ENCODE measurements around the gene ATP1A4. TPM values are rescaled to one million over a fixed set of nuclear protein-coding genes. Genes with fewer than 3 reads are reported as not detected.

Gene ATP1A4
- total and polyA plus RNA-seq, 2 donors from 2014 or later = 0.19 TPM; not detected in 1

DNA sequence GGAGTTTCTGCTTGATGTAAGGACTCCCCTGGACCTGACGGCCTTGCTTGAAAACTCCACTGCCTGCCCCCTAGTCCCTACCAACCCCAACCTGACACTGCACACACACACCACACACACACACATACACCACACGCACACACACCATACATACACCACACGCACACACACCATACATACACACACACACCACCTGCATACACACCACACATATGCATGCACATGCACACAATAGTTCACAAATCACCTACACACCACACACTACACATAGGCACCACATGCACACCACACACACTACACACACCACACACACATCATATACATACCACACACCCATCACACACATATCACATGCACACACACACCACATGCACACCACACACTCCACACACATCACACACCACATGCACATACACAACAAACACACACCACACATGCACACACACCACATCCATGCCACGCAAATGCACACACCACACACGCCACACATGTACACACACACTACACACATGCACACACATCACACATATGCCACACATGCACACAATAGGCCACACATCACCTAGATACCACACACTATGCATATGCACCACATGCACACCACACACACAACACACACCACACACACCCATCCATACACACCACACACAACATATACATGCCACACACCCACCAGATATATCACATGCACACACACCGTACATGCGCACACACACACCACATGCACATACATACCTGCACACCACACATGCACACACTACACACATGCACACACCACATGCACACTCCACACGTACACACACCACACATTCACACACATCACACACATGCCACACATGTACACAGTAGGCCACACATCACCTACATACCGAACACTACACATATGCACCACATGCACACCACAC is 42.7 kb downstream of the ATP1A4 start:
- DNase-seq = no peak
- Histone ChIP-seq H3K27ac (ENCODE audit: low read depth in 2 of 2, low read length in 2 of 2) (no peak overlapping the region), H3K4me3 (ENCODE audit: low read length in 3 of 3) (peak overlapping the region in 1 of 3 donors; percentile 35), H3K27me3 (ENCODE audit: control insufficient read depth, insufficient read depth, low read length) (peaks cover 4% of the 10 kb centered on the region), H3K9ac (ENCODE audit: low read length in 3 of 3) (peak overlapping the region in 1 of 3 donors; percentile 25), H3K36me3 (ENCODE audit: control insufficient read depth in 2 of 3, insufficient read depth in 3 of 3, low read length in 3 of 3) (no peaks in the 10 kb centered on the region), H3K9me3 (ENCODE audit: control insufficient read depth in 2 of 3, insufficient read depth in 1 of 3, low read length in 3 of 3) (peaks cover 0 to 4% (median 0%) of the 10 kb centered on the region in 3 donors), H3K4me1 (ENCODE audit: control insufficient read depth in 2 of 3, insufficient read depth in 2 of 3, low read depth in 1 of 3, low read length in 3 of 3) (peaks cover 2 to 5% (median 3%) of the 10 kb centered on the region in 3 donors)
- TF ChIP-seq, protein P1, sequence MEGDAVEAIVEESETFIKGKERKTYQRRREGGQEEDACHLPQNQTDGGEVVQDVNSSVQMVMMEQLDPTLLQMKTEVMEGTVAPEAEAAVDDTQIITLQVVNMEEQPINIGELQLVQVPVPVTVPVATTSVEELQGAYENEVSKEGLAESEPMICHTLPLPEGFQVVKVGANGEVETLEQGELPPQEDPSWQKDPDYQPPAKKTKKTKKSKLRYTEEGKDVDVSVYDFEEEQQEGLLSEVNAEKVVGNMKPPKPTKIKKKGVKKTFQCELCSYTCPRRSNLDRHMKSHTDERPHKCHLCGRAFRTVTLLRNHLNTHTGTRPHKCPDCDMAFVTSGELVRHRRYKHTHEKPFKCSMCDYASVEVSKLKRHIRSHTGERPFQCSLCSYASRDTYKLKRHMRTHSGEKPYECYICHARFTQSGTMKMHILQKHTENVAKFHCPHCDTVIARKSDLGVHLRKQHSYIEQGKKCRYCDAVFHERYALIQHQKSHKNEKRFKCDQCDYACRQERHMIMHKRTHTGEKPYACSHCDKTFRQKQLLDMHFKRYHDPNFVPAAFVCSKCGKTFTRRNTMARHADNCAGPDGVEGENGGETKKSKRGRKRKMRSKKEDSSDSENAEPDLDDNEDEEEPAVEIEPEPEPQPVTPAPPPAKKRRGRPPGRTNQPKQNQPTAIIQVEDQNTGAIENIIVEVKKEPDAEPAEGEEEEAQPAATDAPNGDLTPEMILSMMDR (IDR thresholded peaks at IDR 0.05; ENCODE audit: borderline replicate concordance, extremely low read depth, insufficient read depth) = no peak
- FAIRE-seq = no peak
- intact Hi-C loops (cut with DNase I) = loop anchor here (10.0 kb wide), 1 partner anchor 101 kb away; no protein-coding TSS in a partner anchor

DNA sequence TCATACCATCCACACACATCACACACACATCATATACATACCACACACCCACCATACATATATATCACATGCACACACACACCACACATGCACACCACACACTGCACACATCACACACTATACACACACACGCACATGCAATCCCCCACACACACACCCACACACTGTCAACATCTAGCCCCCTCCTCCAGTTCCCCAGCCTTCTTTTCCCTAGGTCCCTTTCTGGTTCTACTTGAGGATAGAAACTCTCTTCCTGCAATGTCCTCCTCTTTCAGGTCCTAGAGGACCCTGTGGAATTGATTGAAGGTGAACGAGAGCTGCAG is 43.3 kb downstream of the ATP1A4 start:
- TF ChIP-seq, protein P1 (IDR thresholded peaks at IDR 0.05; ENCODE audit: borderline replicate concordance, extremely low read depth, insufficient read depth) = no peak
- Histone ChIP-seq H3K27ac (ENCODE audit: low read depth in 2 of 2, low read length in 2 of 2) (no peak overlapping the region), H3K36me3 (ENCODE audit: control insufficient read depth in 2 of 3, insufficient read depth in 3 of 3, low read length in 3 of 3) (no peaks in the 10 kb centered on the region), H3K4me1 (ENCODE audit: control insufficient read depth in 2 of 3, insufficient read depth in 2 of 3, low read depth in 1 of 3, low read length in 3 of 3) (peaks cover 2 to 5% (median 3%) of the 10 kb centered on the region in 3 donors), H3K9me3 (ENCODE audit: control insufficient read depth in 2 of 3, insufficient read depth in 1 of 3, low read length in 3 of 3) (peaks cover 0 to 4% (median 0%) of the 10 kb centered on the region in 3 donors), H3K9ac (ENCODE audit: low read length in 3 of 3) (no peak overlapping the region), H3K27me3 (ENCODE audit: control insufficient read depth, insufficient read depth, low read length) (peaks cover 4% of the 10 kb centered on the region), H3K4me3 (ENCODE audit: low read length in 3 of 3) (no peak overlapping the region)
- DNase-seq (no peak), FAIRE-seq (no peak)
- intact Hi-C loops (cut with DNase I) = loop anchor here (10.0 kb wide), 1 partner anchor 100 kb away; no protein-coding TSS in a partner anchor

DNA sequence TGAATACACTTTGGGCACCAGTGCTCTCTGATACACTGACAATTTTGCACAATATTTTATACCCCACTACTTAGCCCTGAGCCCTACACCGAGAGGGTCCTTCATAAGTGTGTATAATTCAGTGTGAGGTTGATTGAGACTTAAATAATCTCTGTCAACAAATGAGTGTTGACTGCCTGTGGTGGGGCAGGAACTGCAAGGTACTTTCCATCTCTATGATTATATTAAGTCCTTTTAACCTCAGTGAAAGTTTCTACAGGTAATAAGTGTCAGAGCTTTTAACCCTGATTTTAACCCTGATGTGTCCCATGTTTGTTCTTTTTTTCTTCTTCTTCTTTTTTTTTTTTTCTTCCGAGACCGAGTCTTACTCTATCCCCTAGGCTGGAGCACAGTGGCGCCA is 44.7 kb downstream of the ATP1A4 start:
- TF ChIP-seq, protein P1 (IDR thresholded peaks at IDR 0.05; ENCODE audit: borderline replicate concordance, extremely low read depth, insufficient read depth) = no peak
- DNase-seq (no peak), FAIRE-seq (no peak)
- no peak overlapping the region for H3K9ac ChIP-seq (ENCODE audit: low read length in 3 of 3)
- peaks cover 0 to 4% (median 0%) of the 10 kb centered on the region in 3 donors for H3K9me3 ChIP-seq (ENCODE audit: control insufficient read depth in 2 of 3, insufficient read depth in 1 of 3, low read length in 3 of 3)
- H3K27me3 ChIP-seq (ENCODE audit: control insufficient read depth, insufficient read depth, low read length) = peaks cover 4% of the 10 kb centered on the region
- peaks cover 2 to 5% (median 3%) of the 10 kb centered on the region in 3 donors for H3K4me1 ChIP-seq (ENCODE audit: control insufficient read depth in 2 of 3, insufficient read depth in 2 of 3, low read depth in 1 of 3, low read length in 3 of 3)
- H3K4me3 ChIP-seq (ENCODE audit: low read length in 3 of 3) = no peak overlapping the region
- no peaks in the 10 kb centered on the region for H3K36me3 ChIP-seq (ENCODE audit: control insufficient read depth in 2 of 3, insufficient read depth in 3 of 3, low read length in 3 of 3)
- intact Hi-C loops (cut with DNase I) = loop anchor here (10.0 kb wide), 1 partner anchor 99 kb away; no protein-coding TSS in a partner anchor
- H3K27ac ChIP-seq (ENCODE audit: low read depth in 2 of 2, low read length in 2 of 2) = no peak overlapping the region
